GM18508 (cell line): Measurements from ENCODE around the gene DLGAP1.
"Not testable (repeated sequence)": the region's sequence is repeated elsewhere in the genome, so short reads cannot be mapped to it uniquely, and the experiment has no call there.

Source experiments
- ATAC-seq: cut with Tn5 transposase; IDR thresholded peaks from one replicate; pipeline ENCODE4 v1.9.1; 2021; ENCODE audit warnings: moderate number of reproducible peaks; ENCODE audit not compliant: insufficient read depth, unreplicated experiment

DLGAP1 gene

DNA sequence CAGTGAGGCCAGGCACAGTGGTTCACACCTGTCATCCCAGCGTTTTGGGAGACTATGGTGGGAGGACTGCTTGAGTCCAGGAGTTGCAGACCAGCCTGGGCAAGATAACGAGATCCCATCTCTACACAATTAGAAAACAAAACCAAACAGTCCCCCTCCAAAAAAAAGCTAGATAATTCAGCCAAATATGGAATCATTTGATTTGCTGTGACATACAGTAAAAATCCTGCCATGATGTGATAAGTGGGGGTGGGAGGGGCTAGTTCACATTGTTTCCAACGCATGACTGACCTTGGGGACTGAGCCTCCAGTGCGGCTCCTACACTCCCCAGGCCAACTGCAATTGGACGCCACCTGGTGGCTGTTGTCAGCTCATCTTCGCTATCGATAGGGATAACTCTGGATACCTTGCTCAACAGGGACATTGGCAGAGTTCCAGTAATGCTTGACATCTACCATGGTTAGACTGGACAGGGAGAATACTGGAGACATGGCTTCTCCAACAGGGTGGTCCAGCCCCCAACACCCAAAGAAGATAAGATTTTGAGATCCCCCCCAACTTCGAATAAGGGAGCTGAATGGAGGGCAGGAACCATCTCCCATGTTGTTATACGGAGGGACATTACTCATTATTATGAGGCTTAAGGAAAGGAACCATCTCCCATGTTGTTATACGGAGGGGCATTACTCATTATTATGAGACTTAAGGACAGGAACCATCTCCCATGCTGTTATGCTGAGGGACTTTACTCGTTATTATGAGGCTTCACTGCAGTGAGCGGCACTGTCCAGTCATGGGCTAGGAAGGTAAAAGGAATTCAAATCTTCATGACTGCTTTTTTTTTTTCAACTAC is 869.2 kb downstream of the DLGAP1 start:
- ATAC-seq = no peak

DNA sequence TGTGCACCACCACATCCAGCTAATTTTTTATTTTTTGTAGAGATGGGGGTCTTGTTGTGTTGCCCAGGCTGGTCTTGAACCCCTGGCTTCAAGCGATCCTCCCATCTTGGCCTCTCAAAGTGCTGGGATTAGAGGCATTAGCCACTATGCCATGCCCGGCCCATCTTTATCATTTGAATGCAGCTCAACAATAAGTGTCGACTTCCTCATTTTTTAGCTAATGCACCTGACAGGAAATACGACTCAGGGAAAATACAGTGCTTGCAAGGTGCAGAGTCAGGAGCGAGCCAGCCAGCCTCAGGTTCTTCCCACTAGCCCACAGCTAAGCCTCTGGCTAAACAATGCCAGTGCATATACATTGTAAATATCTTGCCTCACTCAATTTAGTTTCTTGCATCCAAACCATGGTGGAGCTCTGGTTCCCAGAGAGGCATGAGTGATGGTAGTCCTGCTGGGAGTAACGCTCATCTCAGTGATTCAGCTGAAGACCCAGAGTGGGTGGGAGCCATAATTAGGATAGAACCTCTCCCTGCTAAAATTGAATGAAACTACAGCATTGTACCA is 870.1 kb downstream of the DLGAP1 start:
- ATAC-seq = no peak

DNA sequence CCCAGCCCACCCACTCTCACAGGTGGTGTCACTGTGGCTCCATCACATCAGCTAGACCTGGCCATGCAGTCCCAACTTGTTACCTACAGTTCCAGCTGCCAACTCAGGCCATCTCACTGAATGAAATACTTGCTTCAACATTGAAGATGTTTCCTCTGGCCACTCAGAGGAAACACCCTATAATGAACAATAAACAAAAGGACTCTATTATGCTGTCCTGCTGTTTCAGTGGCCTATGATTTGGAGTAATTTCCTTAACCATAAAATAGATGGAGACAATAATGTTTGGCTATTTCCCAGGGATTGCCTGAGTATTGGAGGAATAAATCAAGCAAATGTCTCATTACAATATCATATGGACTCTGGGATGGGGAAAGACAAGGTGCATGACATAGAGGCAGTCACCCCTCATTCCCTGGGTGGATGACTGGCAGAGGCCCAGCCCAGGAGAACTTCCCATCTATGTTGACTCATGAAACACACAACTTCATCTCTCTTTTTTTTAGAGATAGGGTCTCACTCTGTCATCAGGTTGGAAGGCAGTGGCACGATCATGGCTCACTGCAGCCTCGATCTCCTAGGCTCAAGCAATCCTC is 870.7 kb downstream of the DLGAP1 start:
- ATAC-seq = no peak

DNA sequence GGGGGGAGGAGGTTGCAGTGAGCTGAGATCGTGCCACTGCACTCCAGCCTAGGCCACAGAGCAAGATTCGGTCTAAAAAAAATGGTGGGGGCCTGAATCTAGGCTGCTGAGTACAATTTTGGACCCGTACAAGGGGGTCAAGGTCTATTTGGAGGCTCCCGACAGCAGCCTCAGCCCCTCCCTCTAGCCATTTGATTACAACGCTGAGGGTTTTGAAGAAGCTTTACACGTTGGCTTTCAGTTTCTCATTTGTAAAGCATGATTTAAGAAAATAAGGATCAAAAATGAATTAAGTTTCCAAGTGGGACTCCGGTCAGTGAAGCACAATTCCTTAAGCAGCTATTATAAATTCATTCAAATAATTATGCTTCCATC is 871.2 kb downstream of the DLGAP1 start:
- ATAC-seq = no peak

DNA sequence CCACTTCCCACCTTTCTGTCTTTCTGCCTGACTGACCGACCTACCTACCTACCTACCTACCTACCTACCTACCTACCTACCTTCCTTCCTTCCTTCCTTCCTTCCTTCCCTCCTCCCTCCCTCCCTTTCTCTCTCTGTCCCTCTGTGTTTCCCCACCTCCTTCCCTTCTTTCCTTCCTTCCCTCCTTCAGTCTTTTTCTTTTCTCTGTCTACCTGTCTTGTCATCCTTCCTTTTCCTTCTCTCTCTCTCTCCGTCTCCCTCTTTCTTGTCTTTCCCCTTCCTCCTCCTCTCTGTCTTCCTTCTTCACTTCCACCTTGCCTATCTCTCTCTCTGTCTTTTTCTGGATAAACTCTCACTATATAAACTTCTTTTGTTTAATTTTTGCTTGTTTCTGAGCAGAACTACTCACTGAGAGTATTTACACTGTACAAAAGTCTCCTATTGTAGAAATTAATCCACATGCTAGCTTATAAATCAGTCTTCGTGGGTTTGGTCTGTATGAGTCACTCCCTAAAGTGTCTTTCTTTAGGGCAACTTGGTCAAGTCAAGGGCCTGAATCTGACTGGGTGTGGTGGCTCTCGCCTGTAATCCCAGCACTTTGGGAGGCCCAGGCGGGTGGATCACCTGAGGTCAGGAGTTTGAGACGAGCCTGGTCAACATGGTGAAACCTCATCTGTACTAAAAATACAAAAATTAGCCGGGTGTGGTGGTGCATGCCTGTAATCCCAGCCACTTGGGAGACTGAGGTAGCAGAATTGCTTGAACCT is 871.8 kb downstream of the DLGAP1 start:
- not testable (repeated sequence) for ATAC-seq

DNA sequence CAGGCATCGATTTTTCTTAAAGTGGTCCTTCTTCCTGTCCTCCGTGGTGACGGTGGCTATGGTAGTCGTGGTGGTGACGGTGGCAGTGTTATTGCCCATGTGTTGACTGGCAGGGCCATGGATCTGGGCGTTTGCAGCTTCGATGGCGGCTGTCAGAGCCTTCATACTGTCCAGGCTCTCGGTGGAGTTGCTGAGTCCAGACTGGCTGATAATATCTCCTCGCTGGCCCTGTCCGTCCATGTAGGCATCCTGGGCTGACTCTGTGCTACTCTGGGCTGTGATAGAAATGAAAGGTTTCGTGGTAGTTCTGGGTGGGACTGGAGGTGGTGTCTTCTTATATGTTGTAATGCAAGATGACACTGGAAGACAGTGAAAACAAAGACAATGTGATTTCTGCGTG is 873.2 kb downstream of the DLGAP1 start:
- ATAC-seq = no peak

DNA sequence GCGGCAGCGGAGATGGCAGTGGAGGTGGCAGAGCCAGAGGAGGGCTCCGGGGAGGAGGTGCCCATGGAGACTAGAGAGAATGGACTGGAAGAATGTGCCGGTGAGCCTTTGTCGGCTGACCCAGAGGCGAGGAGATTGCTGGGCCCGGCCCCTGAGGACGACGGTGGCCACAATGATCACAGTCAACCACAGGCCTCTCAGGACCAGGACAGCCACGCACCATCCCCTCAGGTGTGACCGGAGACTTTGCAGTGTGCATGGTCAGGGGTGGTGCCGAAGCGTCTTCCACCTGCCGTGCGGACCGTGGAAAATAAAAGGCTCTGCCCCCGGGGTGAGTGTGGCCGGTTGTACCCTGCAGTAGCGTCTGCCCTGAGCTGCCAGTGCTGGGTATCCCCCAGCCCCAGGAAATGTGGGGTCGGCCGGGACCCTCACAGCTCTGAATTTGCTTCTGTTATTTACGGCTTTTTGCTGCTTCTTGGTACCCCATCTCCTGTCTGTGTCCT is 874.5 kb downstream of the DLGAP1 start:
- ATAC-seq = not testable (repeated sequence)

DNA sequence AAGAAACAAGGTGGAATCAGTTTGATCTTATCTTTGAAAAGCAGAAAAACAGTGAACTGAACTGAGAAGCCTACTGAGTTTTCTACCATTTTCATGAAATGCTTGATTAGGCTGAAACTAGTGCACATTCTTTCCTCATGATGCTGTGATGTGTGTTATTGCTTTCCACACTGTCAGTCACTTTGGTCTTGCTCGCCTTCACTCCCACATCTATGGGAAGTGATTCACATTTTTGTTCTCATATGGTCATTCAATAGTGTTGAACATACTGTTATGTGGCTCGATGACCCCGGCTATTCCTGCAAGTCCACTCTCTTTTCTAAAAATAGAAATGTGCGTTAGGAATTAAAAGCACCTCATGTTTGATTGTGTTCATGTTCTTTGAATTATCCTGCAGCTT is 875.4 kb downstream of the DLGAP1 start:
- no peak for ATAC-seq

DNA sequence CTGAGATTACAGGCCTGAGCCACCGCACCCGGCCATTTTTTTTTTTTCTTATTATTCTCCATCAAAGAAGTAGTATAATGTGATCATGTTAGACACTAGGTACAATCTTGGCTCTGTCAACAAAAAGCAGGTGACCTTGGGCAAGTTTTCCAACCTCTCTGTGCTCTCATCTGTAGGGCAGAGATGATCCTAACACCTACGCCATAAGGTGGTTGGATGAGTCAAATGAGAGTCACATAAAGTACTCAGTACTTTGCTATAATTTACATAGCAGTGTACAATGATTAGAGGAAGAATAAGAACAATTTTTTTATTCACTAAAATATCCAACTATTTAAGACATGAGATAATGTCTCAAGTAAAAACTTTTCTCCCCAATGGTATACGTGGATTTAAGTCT is 876.5 kb downstream of the DLGAP1 start:
- ATAC-seq = no peak

DNA sequence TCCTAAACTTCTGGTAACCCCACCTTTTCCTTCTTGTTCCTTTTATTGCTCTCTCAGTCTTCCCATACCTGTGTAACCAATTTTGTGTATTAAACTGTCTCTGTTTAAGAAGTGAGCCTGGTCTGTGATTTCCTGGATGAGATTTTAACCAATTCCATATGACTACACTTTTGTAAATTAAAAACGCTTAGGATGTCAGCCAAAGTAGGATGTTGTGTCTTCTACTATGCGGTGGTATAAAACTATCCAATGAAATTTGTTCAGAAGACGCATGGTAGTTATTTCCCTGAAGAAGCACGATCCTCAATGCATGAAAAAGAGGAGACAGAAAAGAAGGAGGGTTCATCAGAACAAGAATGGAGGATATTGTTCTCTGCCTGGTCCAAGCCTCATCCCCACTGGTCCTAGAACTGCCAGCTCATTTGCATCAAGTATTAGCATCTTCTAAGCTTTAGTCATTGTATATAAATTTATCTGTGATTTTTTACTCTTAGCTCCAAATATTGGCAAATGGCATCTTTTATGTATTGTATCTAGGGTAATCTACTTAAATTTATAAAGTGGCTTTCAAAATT is 877.7 kb downstream of the DLGAP1 start:
- no peak for ATAC-seq

DNA sequence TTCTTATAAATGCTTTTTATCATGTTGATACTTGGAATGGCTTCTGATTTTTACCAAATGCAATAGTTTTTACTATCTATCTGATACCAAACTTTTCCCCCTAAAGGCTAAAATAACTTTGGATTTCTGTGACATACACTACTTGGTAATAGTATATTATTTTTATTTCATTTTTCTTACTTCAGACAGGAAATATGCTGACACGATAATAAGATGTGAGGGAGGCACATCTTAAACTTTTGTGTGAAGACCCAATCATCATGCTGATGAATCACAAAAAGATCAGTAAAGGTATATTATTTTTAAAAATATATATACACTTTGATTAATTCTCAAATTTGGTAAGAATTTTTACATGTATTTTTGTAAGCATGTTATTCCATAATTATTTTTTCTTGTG is 882.3 kb downstream of the DLGAP1 start:
- no peak for ATAC-seq

DNA sequence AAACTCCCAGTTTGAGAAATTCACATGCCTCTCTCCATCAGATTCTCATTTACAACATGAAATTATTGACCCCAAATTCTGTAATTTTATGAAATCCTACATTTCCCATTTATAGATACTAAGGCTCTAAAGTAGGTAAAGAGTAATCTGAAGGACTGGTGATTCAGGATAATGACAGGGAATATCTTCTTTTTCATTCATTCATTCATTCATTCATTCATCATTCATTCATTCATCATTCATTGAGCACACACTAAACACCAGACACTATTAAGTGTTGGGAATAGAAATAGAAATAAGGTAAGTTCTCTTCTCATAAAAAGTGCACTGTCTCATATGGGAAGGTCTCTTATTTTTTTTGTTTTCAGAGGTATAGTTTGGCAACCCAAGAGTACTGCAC is 888.3 kb downstream of the DLGAP1 start:
- no peak for ATAC-seq

DNA sequence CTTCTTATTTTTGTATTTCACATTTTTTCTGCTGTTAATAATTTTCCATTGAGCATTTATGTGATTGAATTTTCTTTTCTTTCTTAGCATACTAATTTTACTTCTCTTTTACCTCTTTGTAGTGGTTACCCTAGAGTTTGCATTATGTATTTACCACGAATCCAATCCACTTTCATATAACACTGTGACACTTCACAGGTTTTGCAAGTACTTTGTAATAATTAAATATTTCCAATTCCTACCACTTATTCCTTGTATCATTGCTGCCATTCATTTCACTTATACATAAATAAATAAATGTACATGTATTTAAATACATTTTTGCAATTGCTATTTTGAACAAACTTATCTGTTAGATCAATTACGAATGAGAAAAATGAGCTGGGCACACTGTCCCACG is 894.4 kb downstream of the DLGAP1 start:
- no peak for ATAC-seq

DNA sequence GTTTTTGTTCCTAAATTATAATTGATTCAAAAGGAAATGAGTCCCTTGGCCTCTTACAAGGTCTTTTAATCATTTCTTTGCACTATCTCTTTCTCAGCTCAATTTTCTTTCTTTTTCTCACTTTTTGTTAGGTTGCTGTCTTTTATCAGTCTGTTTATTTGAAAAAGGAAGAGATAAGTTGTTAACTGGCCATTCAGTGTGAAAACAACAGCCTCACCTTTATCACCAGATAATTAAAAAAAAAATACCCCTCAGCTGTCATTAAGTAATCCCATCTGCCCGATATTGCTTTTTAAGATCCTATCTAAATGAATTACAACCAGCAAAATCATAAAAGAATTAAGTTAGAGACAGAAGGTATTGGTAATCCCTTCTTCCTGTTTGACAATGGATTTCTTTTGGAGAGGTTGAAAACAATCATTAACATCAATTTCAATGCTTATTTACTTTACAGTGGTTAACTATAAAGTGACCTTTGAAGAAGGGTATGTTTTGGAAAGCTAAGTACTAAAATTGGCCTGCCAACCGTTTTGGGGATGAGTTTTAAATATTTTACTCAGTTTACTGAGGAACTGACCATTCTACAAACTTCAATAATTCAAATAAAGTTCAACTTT is 900.2 kb downstream of the DLGAP1 start:
- no peak for ATAC-seq

DNA sequence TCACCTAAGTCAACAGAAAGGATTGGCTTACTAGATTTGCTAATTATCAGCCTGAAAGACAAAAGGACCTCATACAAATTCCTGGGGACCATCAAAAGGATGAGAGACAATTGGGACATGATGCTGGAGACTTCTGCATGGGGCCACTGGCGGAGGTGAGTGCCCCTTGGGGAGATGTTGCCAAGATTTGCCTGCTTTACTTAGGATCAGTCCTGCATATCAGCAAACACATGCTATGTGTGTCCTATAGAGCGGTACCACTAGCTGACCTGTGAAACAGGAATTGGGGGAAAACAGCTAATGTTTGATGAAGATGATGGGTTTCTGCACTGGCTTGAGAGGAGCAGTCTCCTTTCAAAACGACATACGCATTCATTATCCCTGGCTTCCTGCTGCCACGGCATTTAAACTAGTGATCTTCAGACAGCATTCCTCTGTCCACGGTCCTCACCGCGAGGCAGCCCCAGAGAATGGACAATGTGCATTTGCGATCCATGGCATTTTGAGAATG is 901.0 kb downstream of the DLGAP1 start:
- no peak for ATAC-seq

DNA sequence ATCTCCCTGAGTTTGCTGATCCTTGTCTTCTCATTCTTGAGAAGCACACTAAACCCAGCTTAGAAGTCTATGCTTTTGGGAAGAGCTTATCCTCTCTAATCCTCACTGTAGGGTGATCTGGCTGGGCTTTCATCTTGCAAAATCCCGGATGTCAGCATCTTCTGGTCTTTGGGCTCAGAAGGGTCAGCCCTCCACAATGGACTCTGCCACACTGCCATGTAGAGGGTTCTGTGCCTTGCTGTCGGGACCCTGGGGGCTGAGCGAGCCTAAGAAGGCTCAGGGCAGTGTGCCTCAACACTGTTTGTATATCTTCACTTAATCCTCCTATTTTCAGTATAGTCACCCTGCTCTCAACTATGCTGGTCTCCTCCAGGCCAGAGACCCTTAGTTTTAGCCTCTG is 902.8 kb downstream of the DLGAP1 start:
- no peak for ATAC-seq

DNA sequence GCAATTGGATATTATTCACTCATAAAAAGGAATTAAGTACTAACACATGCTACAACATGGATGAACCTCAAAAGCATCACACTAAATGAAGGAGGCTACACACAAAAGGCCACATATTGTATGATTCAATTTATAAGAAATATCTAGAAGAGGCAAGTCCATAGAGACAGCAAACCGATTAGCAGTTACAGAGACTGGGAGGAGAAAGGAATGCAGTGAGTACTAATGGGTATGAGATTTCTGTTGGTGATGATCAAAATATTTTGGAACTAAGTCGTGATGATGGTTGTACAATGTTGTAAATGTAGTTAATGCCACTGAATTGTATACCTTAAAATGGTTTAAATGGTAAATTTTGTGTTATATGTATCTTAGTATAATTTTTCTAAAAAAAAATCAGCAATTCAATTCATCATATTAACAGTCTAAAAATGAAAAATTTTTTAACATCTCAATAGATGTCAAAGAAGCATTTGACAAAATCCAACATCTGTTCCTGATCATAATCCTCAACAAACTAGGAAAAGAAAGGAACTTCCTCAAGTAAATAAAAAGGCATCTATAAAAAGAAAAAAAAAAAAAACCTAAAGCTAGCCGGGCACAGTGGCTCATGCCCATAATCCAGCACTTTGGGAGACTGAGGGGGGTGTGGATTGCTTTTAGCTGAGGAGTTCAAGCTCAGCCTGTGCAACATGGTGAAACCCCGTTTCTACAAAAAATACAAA is 907.1 kb downstream of the DLGAP1 start:
- ATAC-seq = no peak

DNA sequence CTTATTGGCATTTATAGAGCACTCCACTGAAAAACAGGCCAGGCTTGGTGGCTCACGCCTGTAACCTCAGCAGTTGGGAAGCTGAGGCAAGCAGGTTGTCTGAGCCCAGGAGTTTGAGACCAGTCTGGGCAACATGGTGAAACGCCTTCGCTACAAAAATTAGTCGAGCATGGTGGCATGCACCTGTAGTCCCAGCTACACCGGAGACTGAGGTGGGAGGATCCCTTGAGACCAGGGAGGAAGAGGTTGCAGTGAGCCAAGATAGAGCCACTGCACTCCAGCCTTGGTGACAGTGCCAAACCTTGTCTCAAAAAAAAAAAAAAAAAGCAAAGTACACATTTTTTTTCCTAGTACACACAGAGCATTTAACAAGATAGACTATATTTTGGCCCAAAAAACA is 909.0 kb downstream of the DLGAP1 start:
- ATAC-seq = no peak

DNA sequence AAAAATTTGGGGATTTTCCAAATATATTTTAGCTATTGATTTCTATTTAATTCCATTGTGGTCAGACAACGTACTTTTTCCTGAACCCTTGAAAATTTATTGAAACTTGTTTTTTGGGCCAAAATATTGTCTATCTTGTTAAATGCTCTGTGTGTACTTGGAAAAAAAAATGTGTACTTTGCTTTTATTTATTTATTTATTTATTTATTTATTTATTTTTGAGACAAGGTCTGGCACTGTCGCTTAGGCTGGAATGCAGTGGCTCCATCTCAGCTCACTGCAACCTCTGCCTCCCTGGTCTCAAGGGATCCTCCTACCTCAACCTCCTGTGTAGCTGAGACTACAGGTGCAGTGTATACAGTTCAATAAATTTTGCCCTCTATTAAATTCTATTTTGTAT is 910.6 kb downstream of the DLGAP1 start:
- no peak for ATAC-seq
